T47D (cell line): ENCODE data around the gene SV2A.
"Not testable (repeated sequence)": the region's sequence is repeated elsewhere in the genome, so short reads cannot be mapped to it uniquely, and the experiment has no call there.

Source experiments
- DNase-seq, 2 experiments: peaks; one replicate each; pipeline versions ENCODE4 v3.0.0 to v3.0.0-alpha.2; 2011 to 2012; ENCODE audit warnings: low read depth in 1 of 2, low spot score in 1 of 2
- JUND ChIP-seq: IDR thresholded peaks from 2 replicates; pipeline ENCODE4 v1.6.1; 2012; ENCODE audit warnings: low read depth
- in situ Hi-C: cut with HindIII; loops from 2 replicates; pipeline ENCODE4 v1.10.0; 2016; ENCODE audit warnings: low sequenced_read_pairs, low pct_unique_long_range_greater_than_20kb

Gene SV2A, protein sequence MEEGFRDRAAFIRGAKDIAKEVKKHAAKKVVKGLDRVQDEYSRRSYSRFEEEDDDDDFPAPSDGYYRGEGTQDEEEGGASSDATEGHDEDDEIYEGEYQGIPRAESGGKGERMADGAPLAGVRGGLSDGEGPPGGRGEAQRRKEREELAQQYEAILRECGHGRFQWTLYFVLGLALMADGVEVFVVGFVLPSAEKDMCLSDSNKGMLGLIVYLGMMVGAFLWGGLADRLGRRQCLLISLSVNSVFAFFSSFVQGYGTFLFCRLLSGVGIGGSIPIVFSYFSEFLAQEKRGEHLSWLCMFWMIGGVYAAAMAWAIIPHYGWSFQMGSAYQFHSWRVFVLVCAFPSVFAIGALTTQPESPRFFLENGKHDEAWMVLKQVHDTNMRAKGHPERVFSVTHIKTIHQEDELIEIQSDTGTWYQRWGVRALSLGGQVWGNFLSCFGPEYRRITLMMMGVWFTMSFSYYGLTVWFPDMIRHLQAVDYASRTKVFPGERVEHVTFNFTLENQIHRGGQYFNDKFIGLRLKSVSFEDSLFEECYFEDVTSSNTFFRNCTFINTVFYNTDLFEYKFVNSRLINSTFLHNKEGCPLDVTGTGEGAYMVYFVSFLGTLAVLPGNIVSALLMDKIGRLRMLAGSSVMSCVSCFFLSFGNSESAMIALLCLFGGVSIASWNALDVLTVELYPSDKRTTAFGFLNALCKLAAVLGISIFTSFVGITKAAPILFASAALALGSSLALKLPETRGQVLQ

DNA sequence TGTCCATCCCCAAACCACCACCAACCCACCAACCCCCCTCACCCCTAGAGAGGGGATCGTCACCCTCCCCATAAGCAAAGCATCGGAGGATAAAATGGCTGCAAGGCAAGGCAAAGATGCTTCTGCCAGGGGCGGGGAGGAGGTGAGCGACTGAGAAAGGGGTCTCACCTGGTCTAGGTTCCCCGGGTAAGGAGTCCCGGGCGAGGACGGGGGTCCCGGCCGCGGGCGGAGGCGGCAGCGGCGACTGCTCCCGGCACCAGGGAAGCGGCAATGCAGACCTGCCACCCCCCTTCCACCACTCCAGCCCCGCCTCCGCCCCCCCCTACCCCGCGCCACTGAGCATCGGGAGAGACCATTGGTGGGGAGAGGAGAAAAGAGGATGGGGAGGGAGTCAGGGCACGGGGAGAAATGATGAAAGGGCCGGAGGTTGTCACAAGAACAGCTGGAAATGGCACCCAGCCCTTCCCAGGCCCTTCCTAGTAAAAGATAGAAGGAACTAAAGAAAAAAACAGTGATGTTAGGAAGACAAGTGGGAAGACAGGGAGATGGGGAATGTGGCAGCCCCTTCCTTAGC lies at the start of gene SV2A:
SV2A (minus strand) TSS at position 274 of the 574 bp plus-strand sequence. CDS start 4,004 bp downstream, outside the sequence.
- TF ChIP-seq JUND: no peak
- in situ Hi-C loops: no loop called here
- no peak for DNase-seq

DNA sequence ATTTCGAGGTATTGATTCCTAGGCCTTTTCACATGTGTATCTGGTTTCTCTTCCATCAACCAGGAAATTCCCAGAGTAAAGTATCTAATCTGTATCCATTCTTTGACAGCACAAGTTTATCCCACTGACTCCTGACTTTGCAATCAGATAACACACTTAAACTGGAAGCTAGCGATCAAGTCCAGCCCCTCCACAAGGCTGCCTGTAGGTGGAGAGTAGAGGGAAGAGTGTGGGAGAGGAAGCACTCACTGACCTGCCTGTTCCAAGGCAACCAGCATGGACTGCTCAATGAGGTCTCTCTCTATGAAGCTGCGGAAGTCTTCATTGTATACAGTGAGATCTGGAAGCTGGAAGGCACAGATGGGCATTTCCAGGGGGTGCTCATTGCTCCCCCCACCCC lies 49.4 kb upstream of the SV2A start:
- TF ChIP-seq JUND: no peak
- in situ Hi-C loops: no loop called here
- DNase-seq: no peak

DNA sequence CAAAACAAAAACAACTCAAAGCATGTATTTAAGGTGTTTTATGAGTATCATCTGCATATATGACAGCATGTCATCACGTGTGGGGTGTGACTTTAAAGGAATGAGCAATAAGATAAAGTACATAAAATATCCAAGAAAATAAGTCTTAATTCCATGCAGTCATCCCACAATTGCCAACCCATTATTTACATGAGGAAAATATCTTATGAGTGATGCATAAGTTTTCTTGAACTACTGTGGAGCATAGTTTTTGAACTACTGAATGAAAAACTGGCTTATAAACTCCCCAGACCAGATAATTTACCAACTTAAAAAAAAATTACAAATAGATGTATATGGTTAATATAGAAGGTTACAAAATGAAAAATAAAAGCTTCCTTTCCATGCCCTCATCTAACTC lies 48.8 kb upstream of the SV2A start:
- no peak for TF ChIP-seq JUND
- in situ Hi-C loops: no loop called here
- DNase-seq: no peak

DNA sequence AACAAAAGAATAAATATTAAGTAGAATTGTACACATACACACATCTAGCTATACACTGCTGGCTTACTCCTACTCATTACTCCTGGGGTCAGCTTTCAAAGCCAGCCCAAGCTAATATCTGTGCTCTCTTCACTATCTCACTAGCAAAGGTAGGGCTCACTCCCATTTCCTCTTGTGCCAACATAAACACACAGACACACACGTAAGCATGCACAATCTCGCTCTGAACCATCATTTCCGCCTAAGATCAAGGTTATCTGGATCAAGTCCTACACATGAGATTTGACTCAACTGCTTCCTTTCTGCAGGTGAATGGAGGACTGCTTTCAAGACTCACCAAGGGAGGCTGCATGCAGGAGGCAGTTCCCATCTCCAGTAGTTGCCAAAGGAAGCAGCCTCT lies 47.8 kb upstream of the SV2A start:
- DNase-seq: no peak
- in situ Hi-C loops: no loop called here
- no peak for TF ChIP-seq JUND

DNA sequence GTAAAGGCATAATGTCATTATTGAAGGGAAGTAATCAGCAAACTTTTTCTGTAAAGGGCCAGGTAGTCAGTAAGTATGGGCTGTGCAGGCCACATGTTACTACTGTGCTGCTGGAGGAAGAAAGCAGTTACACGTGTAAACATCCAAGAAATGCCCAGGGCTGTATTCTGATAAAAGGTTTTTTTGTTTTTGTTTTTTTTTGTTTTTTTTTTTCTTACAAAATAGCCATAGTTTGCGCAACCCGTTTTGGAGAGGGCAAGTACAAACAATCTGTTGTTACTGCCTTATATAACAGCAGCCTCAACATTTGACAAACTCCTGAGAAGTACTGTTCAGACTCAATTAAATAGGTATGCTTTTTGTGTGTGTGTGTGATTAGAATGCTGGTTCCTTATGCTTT lies 45.7 kb upstream of the SV2A start:
- no peak for TF ChIP-seq JUND
- in situ Hi-C loops: no loop called here
- no peak for DNase-seq

DNA sequence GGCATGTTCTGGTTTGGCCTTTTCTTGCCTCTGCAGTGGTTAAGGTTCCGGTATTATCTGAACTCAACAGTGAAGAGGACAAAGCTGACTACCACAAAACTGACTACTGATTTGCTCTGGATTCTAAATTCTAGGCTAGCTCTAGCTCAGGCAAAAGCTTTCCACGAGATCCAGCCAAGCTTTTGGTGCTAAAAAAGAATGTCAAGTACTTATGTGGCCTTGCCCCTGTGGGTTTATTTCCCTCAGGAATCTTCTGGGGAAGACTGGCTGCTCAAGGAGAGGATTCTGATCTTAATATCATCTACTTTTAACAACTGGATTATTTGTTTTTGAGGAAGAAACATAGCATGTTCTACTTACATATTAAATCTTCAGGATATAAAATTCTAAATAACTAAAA lies 45.1 kb upstream of the SV2A start:
- no peak for DNase-seq
- TF ChIP-seq JUND: no peak
- in situ Hi-C loops: no loop called here

DNA sequence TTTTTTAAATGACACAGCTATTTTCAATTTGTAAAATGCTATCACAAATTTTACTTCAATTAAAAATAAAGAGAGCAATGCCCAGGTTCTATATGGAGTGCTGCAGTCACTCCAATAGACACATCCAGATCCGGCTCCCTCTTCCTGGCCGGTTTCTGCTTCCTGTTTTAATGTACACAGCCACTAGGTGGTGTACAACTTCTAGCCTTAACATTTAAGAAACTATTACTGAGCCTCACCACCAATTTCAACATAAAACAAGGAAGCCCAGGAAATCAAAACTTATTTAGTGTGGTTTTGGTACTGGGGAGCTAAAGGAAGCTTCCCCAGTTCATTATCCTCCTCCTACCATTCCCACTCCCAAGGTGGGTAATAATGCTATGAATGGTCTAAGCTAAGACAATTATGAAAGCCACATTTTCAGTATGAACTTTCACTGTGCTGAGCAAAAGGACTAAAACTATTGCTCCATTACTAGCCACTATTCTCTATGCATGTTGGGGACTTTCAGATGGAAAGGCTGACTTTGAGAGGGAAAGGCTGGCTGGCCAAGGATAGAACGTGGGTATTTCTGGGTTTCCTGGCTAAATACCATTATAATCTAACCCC lies 44.5 kb upstream of the SV2A start:
- in situ Hi-C loops: no loop called here
- TF ChIP-seq JUND: no peak
- DNase-seq: peak; percentile 32 to 89

DNA sequence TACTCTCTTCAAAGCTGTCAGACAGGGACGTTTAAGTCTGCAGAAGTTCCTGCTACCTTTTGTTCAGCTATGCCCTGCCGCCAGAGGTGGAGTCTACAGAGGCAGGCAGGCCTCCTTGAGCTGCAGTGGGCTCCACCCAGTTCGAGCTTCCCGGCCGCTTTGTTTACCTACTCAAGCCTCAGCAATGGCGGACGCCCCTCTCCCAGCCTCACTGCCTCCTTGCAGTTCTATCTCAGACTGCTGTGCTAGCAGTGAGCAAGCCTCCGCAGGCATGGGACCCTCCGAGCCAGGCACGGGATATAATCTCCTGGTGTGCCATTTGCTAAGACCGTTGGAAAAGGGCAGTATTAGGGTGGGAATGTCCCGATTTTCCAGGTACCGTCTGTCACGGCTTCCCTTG lies 39.9 kb upstream of the SV2A start:
- in situ Hi-C loops, DNase-seq: not testable (repeated sequence)

DNA sequence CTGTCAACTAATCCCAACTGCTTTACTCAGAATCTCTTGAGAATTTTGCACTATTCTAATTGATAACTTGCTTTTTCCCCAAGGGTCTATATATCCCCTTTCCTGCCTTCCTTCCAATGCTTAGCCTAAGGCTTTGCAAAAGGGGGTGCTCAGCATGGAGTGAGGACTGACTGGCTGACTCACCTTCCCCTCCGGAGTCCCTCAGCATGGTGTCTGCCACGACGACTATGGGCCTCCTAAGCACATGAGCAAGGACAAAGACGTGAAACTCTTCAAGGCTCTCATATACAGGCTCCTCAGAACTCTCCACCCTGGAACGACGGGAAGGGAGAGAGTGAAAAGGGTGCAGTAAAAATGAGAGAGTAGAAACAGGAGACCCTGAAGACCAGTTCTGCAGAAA lies 32.3 kb upstream of the SV2A start:
- TF ChIP-seq JUND: no peak
- in situ Hi-C loops: no loop called here

DNA sequence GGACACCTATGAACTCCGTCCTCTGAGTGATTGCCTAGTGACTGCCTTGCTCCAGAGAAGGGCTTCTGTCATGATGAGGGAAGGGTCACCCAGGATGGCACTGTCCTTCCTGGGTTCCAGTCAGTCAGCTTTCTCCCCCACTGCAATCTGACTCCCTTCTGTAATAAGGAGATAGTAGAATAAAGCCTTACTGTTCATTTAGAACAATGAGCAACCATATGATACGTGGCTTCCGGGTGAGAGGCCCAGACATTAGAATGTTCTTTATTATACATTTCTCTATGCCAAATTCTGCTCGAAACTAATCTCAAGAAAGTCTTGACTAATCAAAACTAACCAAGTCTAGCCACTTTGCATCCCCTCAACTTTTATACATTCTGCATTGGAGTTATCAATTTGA lies 27.6 kb upstream of the SV2A start:
- no peak for DNase-seq
- no peak for TF ChIP-seq JUND
- in situ Hi-C loops: no loop called here

More for the DNA sequence above, 32.3 kb upstream of the SV2A start:
- DNase-seq: no peak

DNA sequence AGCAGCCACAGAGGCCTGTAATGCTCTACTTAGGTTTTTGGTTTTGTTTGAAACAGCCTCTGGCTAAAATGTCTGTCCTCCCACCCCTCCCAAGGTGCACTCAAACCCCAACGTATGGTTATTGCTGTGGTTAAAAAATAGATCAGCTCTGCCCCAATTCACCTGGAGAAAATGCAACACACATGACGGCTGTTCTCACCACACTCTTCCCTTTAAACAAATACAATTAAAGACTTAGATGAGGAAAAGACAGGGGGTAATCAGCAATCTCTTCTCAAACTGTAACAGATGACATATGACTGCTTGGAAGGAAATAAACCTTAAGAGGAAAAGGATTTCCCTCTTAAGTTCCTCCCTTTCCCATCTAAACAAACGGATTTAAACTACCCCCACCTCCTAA lies 25.2 kb upstream of the SV2A start:
- no peak for TF ChIP-seq JUND
- no peak for DNase-seq
- in situ Hi-C loops: no loop called here

DNA sequence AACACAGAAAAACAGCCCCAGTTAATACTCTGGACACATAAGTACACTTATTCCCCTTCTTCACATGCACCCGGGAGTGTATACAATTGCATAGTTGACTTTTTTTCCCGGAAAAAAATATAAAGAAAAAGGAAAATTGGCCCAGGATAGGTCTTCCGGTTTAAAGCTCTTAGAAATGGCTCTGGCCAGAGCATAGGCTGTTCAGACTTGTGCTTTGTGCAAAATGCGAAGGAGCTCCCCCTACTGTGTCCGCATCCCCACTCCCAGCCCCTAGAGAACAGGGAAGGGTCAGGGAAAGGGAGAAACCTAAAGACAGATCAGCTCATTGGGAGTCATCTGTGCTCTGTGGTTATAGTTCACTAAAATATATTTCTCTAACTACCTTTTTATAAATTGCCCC lies 24.6 kb upstream of the SV2A start:
- no peak for TF ChIP-seq JUND
- in situ Hi-C loops: no loop called here
- peak in 1 of 2 experiments; percentile 30 for DNase-seq

DNA sequence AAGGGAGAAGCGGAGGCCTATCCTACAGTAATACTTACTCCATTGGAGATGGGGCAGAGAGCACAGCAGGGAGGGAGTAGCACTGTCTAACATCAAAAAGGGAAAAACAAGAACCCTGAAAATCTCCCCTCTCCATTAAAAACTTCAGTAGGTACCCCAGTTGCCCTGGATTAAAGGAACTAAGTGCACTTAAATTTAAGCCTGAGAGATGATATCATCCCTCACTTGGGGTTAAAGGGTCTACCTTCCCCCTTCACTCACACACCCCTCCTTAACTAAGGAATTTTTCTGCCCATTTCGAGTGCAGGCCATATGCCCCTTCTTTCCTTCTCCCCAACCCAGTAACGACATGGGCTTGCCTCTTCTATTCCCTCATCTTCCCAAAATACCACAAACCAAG lies 22.8 kb upstream of the SV2A start:
- no peak for TF ChIP-seq JUND
- DNase-seq: no peak
- in situ Hi-C loops: no loop called here

DNA sequence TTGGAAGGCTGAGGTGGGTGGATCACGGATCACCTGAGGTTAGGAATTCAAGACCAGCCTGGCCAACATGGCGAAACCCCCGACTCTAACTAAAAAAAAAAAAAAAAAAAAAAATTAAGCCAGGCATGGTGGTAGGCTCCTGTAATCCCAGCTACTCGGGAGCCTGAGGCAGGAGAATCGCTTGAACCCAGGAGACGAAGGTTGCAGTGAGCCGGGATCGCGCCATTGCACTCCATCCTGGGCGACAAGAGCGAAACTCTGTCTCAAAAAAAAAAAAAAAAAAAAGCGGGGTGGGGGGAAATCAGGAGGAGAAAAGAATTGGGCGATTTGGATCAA lies 21.0 kb upstream of the SV2A start:
- DNase-seq: not testable (repeated sequence)

More for the DNA sequence above, 21.0 kb upstream of the SV2A start:
- in situ Hi-C loops: not testable (repeated sequence)
